AG04450 (cell line): ENCODE results near the gene RILP. TPM values are rescaled to one million over a fixed set of nuclear protein-coding genes. Genes with fewer than 3 reads are reported as not detected.

Experiments used
- CTCF ChIA-PET: fragments of 300-600, 350-600 bp; formaldehyde crosslinking; extraction: SDS; loops from one replicate; lab custom pipeline; 2022; ENCODE audit warnings: antibody characterized with exemption, inconsistent platforms; lab: Charles Lee
- POLR2A ChIA-PET: fragments of 350-600 bp; formaldehyde crosslinking; extraction: SDS; loops from one replicate; lab custom pipeline; 2021; ENCODE audit warnings: antibody characterized with exemption, inconsistent platforms; lab: Yijun Ruan, JAX
- DNase-seq: peaks from one replicate; pipeline ENCODE4 v3.0.0-alpha.2; 2011; ENCODE audit warnings: low read depth, low spot score
- H3K27ac ChIP-seq: one replicate; pipeline ENCODE4 v1.5.1; 2012; ENCODE audit warnings: low read depth, low read length, control low read depth
- H3K27me3 ChIP-seq: one replicate; pipeline ENCODE4 v1.6.0; 2012; ENCODE audit warnings: low read length; ENCODE audit not compliant: control insufficient read depth, insufficient read depth
- H3K4me3 ChIP-seq: 2 replicates; pipeline ENCODE4 v1.5.1; 2011; ENCODE audit warnings: mild to moderate bottlenecking, low read depth, low read length, control low read depth
- H3K9me3 ChIP-seq: 2 replicates; pipeline ENCODE4 v1.5.1; 2012; ENCODE audit warnings: low read length; ENCODE audit not compliant: control insufficient read depth, insufficient read depth
- CTCF ChIP-seq: IDR thresholded peaks from 2 replicates; pipeline ENCODE4 v1.5.1; 2011; ENCODE audit warnings: low read depth, low read length, control low read depth, inconsistent platforms
- polyA plus RNA-seq: library from polyadenylated mRNA; depleted of rRNA; stranded (reverse); fragments of >200 nt; gene quantifications from 2 replicates; pipeline ENCODE4 v1.2.3, GENCODE V29; 2011

RILP gene
- polyA plus RNA-seq, 1 experiment = 5.8 TPM

DNA sequence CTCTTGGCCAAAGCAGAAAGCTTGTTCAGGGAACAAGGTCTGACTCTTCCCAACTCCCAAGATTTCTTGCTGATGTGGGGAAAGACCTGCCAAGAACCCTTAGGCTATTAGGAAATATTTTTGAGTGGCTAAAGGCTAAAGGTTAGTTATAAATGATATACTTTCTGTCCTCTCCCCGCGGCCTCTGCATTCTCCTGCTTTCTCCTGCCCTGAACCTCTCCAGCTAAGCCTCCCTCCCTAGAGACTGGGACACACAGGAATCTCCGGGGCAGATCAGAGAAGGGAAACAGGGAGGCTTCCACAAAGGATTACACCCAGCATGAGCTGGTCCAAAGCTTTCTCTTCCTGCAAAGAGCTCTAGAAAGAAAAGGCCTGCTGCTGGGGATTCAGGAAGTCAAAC is 23.3 kb downstream of the RILP start:
- no peak for TF ChIP-seq CTCF
- Histone ChIP-seq H3K27me3 (peaks cover 7% of the 10 kb centered on the region), H3K4me3 (no peak overlapping the region), H3K9me3 (no peaks in the 10 kb centered on the region; the same call in 1 of the 2 replicates), H3K27ac (no peak overlapping the region)
- CTCF ChIA-PET = interaction anchor here (1.1 to 2.9 kb wide), 2 partner anchors 23 to 52 kb away, joined by 5 to 20 read pairs; partner anchors contain the start of gene RILP
- POLR2A ChIA-PET = interaction anchor here (0.6 kb wide), 1 partner anchor 153 kb away, joined by 3 read pairs; no protein-coding TSS in a partner anchor
- no peak for DNase-seq

DNA sequence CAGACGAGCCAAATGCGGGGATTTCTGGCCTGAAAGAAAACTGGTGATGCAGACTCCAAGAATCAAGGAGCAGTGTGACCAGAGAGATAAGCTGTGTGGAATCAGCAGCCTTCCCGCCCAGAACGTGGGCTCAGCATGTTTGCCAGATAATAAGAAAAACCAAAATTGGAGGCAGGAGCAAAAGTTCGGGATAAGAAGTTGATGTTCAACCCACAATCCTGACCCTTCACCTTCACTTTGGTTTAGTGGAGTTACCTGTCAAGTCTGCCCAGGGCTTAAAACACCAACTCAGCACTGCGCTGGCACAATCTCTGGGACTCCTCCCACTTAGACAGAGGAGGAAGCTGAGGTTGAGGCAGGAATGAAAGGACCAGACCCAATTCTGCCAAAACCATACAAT is 24.1 kb downstream of the RILP start:
- TF ChIP-seq CTCF = no peak
- Histone ChIP-seq H3K9me3 (no peaks in the 10 kb centered on the region; the same call in 1 of the 2 replicates), H3K4me3 (no peak overlapping the region), H3K27ac (no peak overlapping the region), H3K27me3 (peaks cover 7% of the 10 kb centered on the region)
- DNase-seq = no peak
- ChIA-PET CTCF (interaction anchor here (2.9 kb wide), 1 partner anchor 52 kb away, joined by 20 read pairs; no protein-coding TSS in a partner anchor), POLR2A (no interaction called here)

DNA sequence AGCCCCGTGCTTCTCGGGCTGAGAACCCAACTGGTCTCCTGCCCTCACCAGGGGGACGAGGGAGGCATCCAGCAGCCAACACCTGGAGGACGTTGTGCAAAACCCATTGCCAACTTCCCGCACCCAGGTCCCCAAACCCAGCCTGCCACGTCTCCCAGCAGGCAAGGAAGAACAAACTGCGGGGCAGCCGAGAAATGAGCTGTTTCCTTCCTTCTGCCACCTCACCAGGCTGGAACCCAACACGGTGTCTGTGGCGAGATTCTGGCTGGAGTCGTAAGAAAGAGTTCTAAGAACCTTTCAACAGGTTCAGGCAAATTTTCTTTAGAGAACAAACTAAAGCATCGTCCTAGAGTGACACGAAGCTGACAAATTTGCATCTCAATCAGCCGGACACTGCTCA is 24.6 kb downstream of the RILP start:
- no peak overlapping the region for H3K27ac ChIP-seq
- TF ChIP-seq CTCF = no peak
- no peak overlapping the region for H3K4me3 ChIP-seq
- ChIA-PET POLR2A (no interaction called here), CTCF (interaction anchor here (2.9 kb wide), 1 partner anchor 51 kb away, joined by 20 read pairs; no protein-coding TSS in a partner anchor)
- peaks cover 7% of the 10 kb centered on the region for H3K27me3 ChIP-seq
- no peak for DNase-seq
- H3K9me3 ChIP-seq = no peaks in the 10 kb centered on the region; the same call in 1 of the 2 replicates

GRCh38 chr17:1624650-1625049 is 25.0 kb downstream of the RILP start:
- Histone ChIP-seq H3K4me3 (no peak overlapping the region), H3K27me3 (peaks cover 6% of the 10 kb centered on the region), H3K9me3 (no peaks in the 10 kb centered on the region; the same call in 1 of the 2 replicates), H3K27ac (no peak overlapping the region)
- DNase-seq = no peak
- ChIA-PET POLR2A (no interaction called here), CTCF (interaction anchor here (2.9 kb wide), 1 partner anchor 51 kb away, joined by 20 read pairs; no protein-coding TSS in a partner anchor)
- no peak for TF ChIP-seq CTCF

- Histone ChIP-seq H3K27me3 (peaks cover 4% of the 10 kb centered on the region), H3K27ac (no peak overlapping the region), H3K9me3 (no peaks in the 10 kb centered on the region; the same call in 1 of the 2 replicates), H3K4me3 (no peak overlapping the region)
- DNase-seq = no peak
- CTCF ChIA-PET = no interaction called here
- POLR2A ChIA-PET = no interaction called here
- TF ChIP-seq CTCF = no peak
These were observed 26.5 kb downstream of the RILP start for GRCh38 chr17:1623057-1623630.
